Upper lobe of left lung (tissue), 6 donors: Measurements from ENCODE around the gene CEBPB. TPM values are rescaled to one million over a fixed set of nuclear protein-coding genes. Genes with fewer than 3 reads are reported as not detected.

Experiments
- ATAC-seq, 2 donors: fragments of 200-7000 bp; cut with Tn5 transposase; one replicate each; pipeline ENCODE4 v1.9.1; 2022; ENCODE audit warnings: mild to moderate bottlenecking in 2 of 2, moderate library complexity in 2 of 2; ENCODE audit not compliant: low FRiP score in 2 of 2
- DNase-seq, 2 donors: peaks; one replicate each; pipeline ENCODE4 v3.0.0-alpha.2; 2019 to 2020
- H3K27ac ChIP-seq, 4 donors: fragments of 200-600 bp; sonication (generic); one replicate each; pipeline ENCODE4 v1.5.1; 2016 to 2019
- H3K27me3 ChIP-seq, 4 donors: fragments of 200-600 bp; sonication (generic); one replicate each; pipeline ENCODE4 v1.5.1; 2017 to 2019
- H3K36me3 ChIP-seq, 4 donors: fragments of 200-600 bp; sonication (generic); one replicate each; pipeline ENCODE4 v1.5.1; 2016 to 2019
- H3K4me1 ChIP-seq, 4 donors: fragments of 200-600 bp; sonication (generic); one replicate each; pipeline ENCODE4 v1.5.1; 2018 to 2019
- H3K4me3 ChIP-seq, 4 donors: fragments of 200-600 bp; sonication (generic); one replicate each; pipeline ENCODE4 v1.5.1; 2017 to 2019; ENCODE audit warnings: mild to moderate bottlenecking in 2 of 4, moderate library complexity in 1 of 4
- H3K9me3 ChIP-seq, 4 donors: fragments of 200-600 bp; sonication (generic); one replicate each; pipeline ENCODE4 v1.5.1; 2018 to 2019
- CTCF ChIP-seq, 6 experiments: fragments of 450-650 bp in 4 of 6; fragments of 200-600 bp in 2 of 6; sonication (generic) in 2 of 6; IDR thresholded peaks; one replicate each; pipeline ENCODE4 v1.5.1; 2016 to 2019; ENCODE audit warnings: antibody characterized with exemption in 6 of 6
- EP300 ChIP-seq, 4 donors: sonication (generic); formaldehyde crosslinking; IDR thresholded peaks; one replicate each; pipeline ENCODE4 v1.5.1; 2017; ENCODE audit warnings: antibody characterized with exemption in 4 of 4, control low read depth in 2 of 4
- POLR2A ChIP-seq, 4 donors: fragments of 450-650 bp; IDR thresholded peaks; one replicate each; pipeline ENCODE4 v1.5.1; 2016 to 2017; ENCODE audit warnings: antibody characterized with exemption in 4 of 4, mild to moderate bottlenecking in 2 of 4
- POLR2AphosphoS5 ChIP-seq, 2 donors: sonication (generic); formaldehyde crosslinking; IDR thresholded peaks; one replicate each; pipeline ENCODE4 v1.5.1; 2017; ENCODE audit warnings: antibody characterized with exemption in 2 of 2
- WGBS, 2 donors: methylation state at CpG; one replicate each; pipeline ENCODE4 v1.1.5; 2017 to 2018; 5-methylcytosine and 5-hydroxymethylcytosine counted together
- total RNA-seq, 6 donors: library from RNA; depleted of rRNA in 4 of 6; stranded (reverse); fragments of >200 nt in 4 of 6; gene quantifications; one replicate each; pipeline versions ENCODE4 v1.1.0 to v1.2.1, GENCODE V29; 2016 to 2021
- donor health status: DM: no; HTN: no; CAD: no; lungs with moderate emphysema.
- donor health status: DM: no; HTN: yes; CAD: no; lungs with severe emphysema.

CEBPB gene
- total RNA-seq, 6 donors from 2014 or later: 161 to 411 (median 292) TPM

GRCh38 chr20:50216543-50217206, 26.0 kb downstream of the CEBPB start:
- Histone ChIP-seq H3K4me3 (no peak overlapping the region), H3K27ac (no peak overlapping the region), H3K36me3 (no peaks in the 10 kb centered on the region), H3K9me3 (no peaks in the 10 kb centered on the region), H3K27me3 (no peaks in the 10 kb centered on the region), H3K4me1 (peaks cover 5 to 13% (median 10%) of the 10 kb centered on the region in 4 donors)
- ATAC-seq: no peak
- no peak for DNase-seq
- WGBS, 2 donors: 55 to 70% methylated on average over 4 of the region's 4 CpGs
- TF ChIP-seq POLR2AphosphoS5 (IDR thresholded peaks at IDR 0.05) (no peak), CTCF (IDR thresholded peaks at IDR 0.05) (no peak), EP300 (IDR thresholded peaks at IDR 0.05) (no peak), POLR2A (IDR thresholded peaks at IDR 0.05) (no peak)

- no peak overlapping the region for H3K27ac ChIP-seq
- ATAC-seq: no peak
- H3K27me3 ChIP-seq: no peaks in the 10 kb centered on the region
- DNase-seq: no peak
- WGBS, 2 donors: 88 to 96% methylated on average over 4 to 14 of the region's 14 CpGs
- no peak overlapping the region for H3K4me3 ChIP-seq
- H3K9me3 ChIP-seq: no peaks in the 10 kb centered on the region
- H3K36me3 ChIP-seq: no peaks in the 10 kb centered on the region
- H3K4me1 ChIP-seq: peaks cover 5 to 20% (median 13%) of the 10 kb centered on the region in 4 donors
- TF ChIP-seq EP300 (IDR thresholded peaks at IDR 0.05): no peak
- no peak for TF ChIP-seq POLR2AphosphoS5 (IDR thresholded peaks at IDR 0.05)
These were observed 26.7 kb downstream of the CEBPB start for GRCh38 chr20:50217207-50217949.

GRCh38 chr20:50218987-50219435, 28.4 kb downstream of the CEBPB start:
- H3K27ac ChIP-seq: peak overlapping the region in 2 of 4 donors; percentile 82 to 86
- H3K4me1 ChIP-seq: peaks cover 5 to 35% (median 15%) of the 10 kb centered on the region in 4 donors
- no peaks in the 10 kb centered on the region for H3K9me3 ChIP-seq
- no peak for TF ChIP-seq POLR2AphosphoS5 (IDR thresholded peaks at IDR 0.05)
- no peak for TF ChIP-seq CTCF (IDR thresholded peaks at IDR 0.05)
- no peak for TF ChIP-seq EP300 (IDR thresholded peaks at IDR 0.05)
- no peak for TF ChIP-seq POLR2A (IDR thresholded peaks at IDR 0.05)
- 57 to 71% methylated on average over 2 to 5 of the region's 5 CpGs for WGBS, 2 donors
- ATAC-seq: no peak
- H3K27me3 ChIP-seq: no peaks in the 10 kb centered on the region
- peak in 1 of 2 donors; percentile 51 for DNase-seq
- H3K36me3 ChIP-seq: no peaks in the 10 kb centered on the region
- no peak overlapping the region for H3K4me3 ChIP-seq

- H3K9me3 ChIP-seq: no peaks in the 10 kb centered on the region
- H3K27ac ChIP-seq: peak overlapping the region in 2 of 4 donors; percentile 82 to 86
- ATAC-seq (no peak), DNase-seq (no peak)
- H3K36me3 ChIP-seq: no peaks in the 10 kb centered on the region
- peaks cover 5 to 35% (median 17%) of the 10 kb centered on the region in 4 donors for H3K4me1 ChIP-seq
- no peak overlapping the region for H3K4me3 ChIP-seq
- TF ChIP-seq POLR2AphosphoS5 (IDR thresholded peaks at IDR 0.05) (no peak), POLR2A (IDR thresholded peaks at IDR 0.05) (no peak), CTCF (IDR thresholded peaks at IDR 0.05) (no peak), EP300 (IDR thresholded peaks at IDR 0.05) (no peak)
- 60 to 75% methylated on average over 4 of the region's 4 CpGs for WGBS, 2 donors
- H3K27me3 ChIP-seq: no peaks in the 10 kb centered on the region
These were observed 29.0 kb downstream of the CEBPB start for GRCh38 chr20:50219600-50219999.

GRCh38 chr20:50220093-50220893, 29.7 kb downstream of the CEBPB start:
- Histone ChIP-seq H3K9me3 (no peaks in the 10 kb centered on the region), H3K4me1 (peaks cover 5 to 40% (median 17%) of the 10 kb centered on the region in 4 donors), H3K27ac (peak overlapping the region; percentile 67 to 86 (median 79)), H3K36me3 (no peaks in the 10 kb centered on the region), H3K4me3 (no peak overlapping the region), H3K27me3 (no peaks in the 10 kb centered on the region)
- no peak for DNase-seq
- WGBS, 2 donors: 79 to 85% methylated on average over 9 to 11 of the region's 11 CpGs
- TF ChIP-seq CTCF (IDR thresholded peaks at IDR 0.05) (no peak), POLR2AphosphoS5 (IDR thresholded peaks at IDR 0.05) (no peak), EP300 (IDR thresholded peaks at IDR 0.05) (no peak), POLR2A (IDR thresholded peaks at IDR 0.05) (no peak)
- no peak for ATAC-seq
